Activated naive CD4-positive, alpha-beta T cell treated with anti-CD3 and anti-CD28 coated beads, Interleukin-2, amount 10 ng/mL, durations not matched to agents 7 days and 5 days (primary cell): ENCODE measurements around the gene TAF11L8.
"Not testable (repeated sequence)": the region's sequence is repeated elsewhere in the genome, so short reads cannot be mapped to it uniquely, and the experiment has no call there.

Experiments used
- CTCF ChIA-PET: fragments of 350-600 bp; sonication (Branson Sonifier 250); formaldehyde crosslinking; loops from one replicate; lab custom pipeline; 2021; ENCODE audit warnings: antibody characterized with exemption; lab: Charles Lee
- DNase-seq: peaks from one replicate; pipeline ENCODE4 v3.0.0-alpha.2; 2020
- H3K27ac Mint-ChIP-seq: one replicate; pipeline ENCODE4 v1.8.0; 2021; ENCODE audit warnings: mild to moderate bottlenecking, moderate library complexity, mixed read lengths
- H3K27me3 Mint-ChIP-seq: one replicate; pipeline ENCODE4 v1.8.0; 2021; ENCODE audit warnings: mild to moderate bottlenecking, mixed read lengths
- H3K36me3 Mint-ChIP-seq: one replicate; pipeline ENCODE4 v1.8.0; 2021; ENCODE audit warnings: mixed read lengths
- H3K4me1 Mint-ChIP-seq: one replicate; pipeline ENCODE4 v1.8.0; 2021; ENCODE audit warnings: mixed read lengths
- H3K4me3 Mint-ChIP-seq: one replicate; pipeline ENCODE4 v1.8.0; 2021; ENCODE audit warnings: mild to moderate bottlenecking, moderate library complexity, mixed read lengths
- H3K9me3 Mint-ChIP-seq: one replicate; pipeline ENCODE4 v1.8.0; 2021; ENCODE audit warnings: mixed read lengths

The TAF11L8 gene

DNA sequence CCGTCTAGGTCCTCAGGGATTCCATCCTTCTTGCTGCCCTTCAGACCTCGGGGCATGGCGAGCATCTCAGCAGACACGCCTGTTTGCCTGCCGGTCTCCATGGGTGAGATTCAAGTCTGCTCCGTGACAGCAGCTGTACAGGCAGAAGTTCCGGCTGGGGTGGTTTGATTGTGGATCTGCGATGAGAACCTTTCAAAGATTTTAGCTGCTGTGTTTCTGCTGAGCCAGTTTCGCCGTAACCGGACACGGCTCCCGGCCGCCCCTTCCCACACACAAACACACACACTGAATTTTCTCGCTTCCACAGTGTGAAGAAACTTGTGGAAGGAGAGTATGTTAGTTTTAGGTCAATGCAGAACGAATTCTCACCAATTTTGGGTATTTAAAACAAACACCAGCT, at the start of gene TAF11L8:
Gene TAF11L8, minus strand, starts transcription at position 101 of the 400 bp plus-strand sequence.
- H3K36me3 Mint-ChIP-seq, CTCF ChIA-PET, H3K4me3 Mint-ChIP-seq, H3K4me1 Mint-ChIP-seq, H3K27ac Mint-ChIP-seq, H3K9me3 Mint-ChIP-seq, DNase-seq, H3K27me3 Mint-ChIP-seq: not testable (repeated sequence)

- Mint-ChIP-seq H3K36me3 (no peaks in the 10 kb centered on the region), H3K4me1 (no peaks in the 10 kb centered on the region), H3K27ac (no peak within 1 kb of the TSS), H3K9me3 (peaks cover 16% of the 10 kb centered on the region), H3K4me3 (no peak within 1 kb of the TSS), H3K27me3 (no peaks in the 10 kb centered on the region)
- CTCF ChIA-PET, result no interaction called here
- DNase-seq, result no peak
These were observed 43.4 kb upstream of the TAF11L8 start, which contains the start of gene TAF11L14 for GRCh38 chr5:17634160-17634559. Gene TAF11L14, plus strand, starts transcription at chr5:17634460.

- H3K4me3 Mint-ChIP-seq, CTCF ChIA-PET, H3K27me3 Mint-ChIP-seq, H3K36me3 Mint-ChIP-seq, DNase-seq, H3K4me1 Mint-ChIP-seq, H3K27ac Mint-ChIP-seq: not testable (repeated sequence)
- H3K9me3 Mint-ChIP-seq, result peaks cover 16% of the 10 kb centered on the region
These were observed 41.0 kb upstream of the TAF11L8 start, which contains the start of gene TAF11L13 for GRCh38 chr5:17631788-17632187. Gene TAF11L13, plus strand, starts transcription at chr5:17632088.

DNA sequence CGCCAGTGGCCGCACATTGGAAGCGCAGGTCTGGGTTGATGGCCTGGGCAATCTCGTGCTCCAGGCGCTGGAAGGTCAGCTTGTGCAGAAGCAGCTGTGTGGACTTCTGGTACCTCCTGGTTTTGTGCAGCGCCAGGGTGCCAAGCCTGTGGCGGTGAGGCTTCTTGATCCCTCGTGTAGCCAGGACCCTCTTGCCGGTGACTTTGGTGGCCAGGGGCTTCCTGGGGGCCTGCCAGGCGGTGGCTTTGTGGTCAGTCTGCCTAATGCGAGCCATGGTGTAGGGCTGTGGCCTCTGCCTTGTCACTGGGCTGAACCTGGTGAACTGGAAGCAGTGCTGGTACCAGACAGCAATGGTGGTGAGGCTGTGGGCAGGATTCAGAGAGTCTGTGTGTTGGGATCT, 34.9 kb upstream of the TAF11L8 start:
- Mint-ChIP-seq H3K36me3 (no peaks in the 10 kb centered on the region), H3K9me3 (peaks cover 7% of the 10 kb centered on the region), H3K4me1 (no peaks in the 10 kb centered on the region), H3K4me3 (no peak overlapping the region), H3K27ac (no peak overlapping the region), H3K27me3 (no peaks in the 10 kb centered on the region)
- DNase-seq, result no peak
- CTCF ChIA-PET, result no interaction called here

DNA sequence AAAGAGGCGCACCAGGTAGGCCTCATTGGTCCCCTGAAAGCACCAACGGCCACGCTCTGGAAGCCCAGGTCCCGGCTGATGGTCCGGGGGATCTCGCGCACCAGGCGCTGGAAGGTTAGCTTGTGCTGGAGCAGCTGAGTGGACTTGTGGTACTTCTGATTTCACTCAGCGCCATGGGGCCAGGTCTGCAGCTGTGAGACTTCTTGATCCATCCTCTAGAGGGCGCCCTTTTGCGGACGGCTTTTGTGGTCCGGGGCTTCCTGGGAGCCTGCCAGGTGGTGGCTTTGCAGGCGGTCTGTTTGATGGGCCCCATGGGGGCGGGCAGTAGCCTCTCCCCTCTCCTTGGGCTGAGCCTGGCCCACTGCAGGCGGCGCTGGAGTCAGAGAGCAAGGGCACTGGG, 29.9 kb upstream of the TAF11L8 start:
- H3K9me3 Mint-ChIP-seq, result peaks cover 18% of the 10 kb centered on the region
- no peak for DNase-seq
- no peaks in the 10 kb centered on the region for H3K4me1 Mint-ChIP-seq
- H3K4me3 Mint-ChIP-seq, result no peak overlapping the region
- no peaks in the 10 kb centered on the region for H3K27me3 Mint-ChIP-seq
- H3K36me3 Mint-ChIP-seq, result no peaks in the 10 kb centered on the region
- H3K27ac Mint-ChIP-seq, result no peak overlapping the region
- CTCF ChIA-PET, result no interaction called here

DNA sequence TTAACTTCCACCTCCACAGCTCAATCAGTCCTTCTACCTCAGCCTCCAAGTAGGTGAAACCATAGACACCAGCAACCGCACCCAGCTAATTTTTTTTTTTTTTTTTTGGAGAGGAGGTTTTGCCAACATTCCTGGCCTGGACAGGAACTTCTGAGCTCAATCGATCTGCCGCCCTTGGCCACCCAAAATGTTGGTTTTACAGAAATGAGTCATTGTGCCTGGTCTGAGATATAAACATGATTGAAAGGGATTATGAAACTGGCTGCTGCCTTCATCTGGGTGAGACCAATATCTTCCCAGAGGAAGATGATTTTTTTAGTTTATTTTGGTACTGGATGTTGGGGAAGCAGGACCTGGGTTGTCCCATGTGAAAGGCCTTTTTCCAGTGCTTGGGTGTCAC, 28.6 kb upstream of the TAF11L8 start:
- no peak overlapping the region for H3K4me3 Mint-ChIP-seq
- H3K27ac Mint-ChIP-seq, result no peak overlapping the region
- no peaks in the 10 kb centered on the region for H3K36me3 Mint-ChIP-seq
- peaks cover 21% of the 10 kb centered on the region for H3K9me3 Mint-ChIP-seq
- H3K4me1 Mint-ChIP-seq, result no peaks in the 10 kb centered on the region
- CTCF ChIA-PET, result no interaction called here
- H3K27me3 Mint-ChIP-seq, result no peaks in the 10 kb centered on the region
- DNase-seq, result no peak

GRCh38 chr5:17614872-17615605, 24.3 kb upstream of the TAF11L8 start:
- H3K27ac Mint-ChIP-seq, result no peak overlapping the region
- no peaks in the 10 kb centered on the region for H3K36me3 Mint-ChIP-seq
- H3K4me1 Mint-ChIP-seq, result no peaks in the 10 kb centered on the region
- CTCF ChIA-PET, result no interaction called here
- DNase-seq, result no peak
- peaks cover 22% of the 10 kb centered on the region for H3K9me3 Mint-ChIP-seq
- H3K27me3 Mint-ChIP-seq, result no peaks in the 10 kb centered on the region
- no peak overlapping the region for H3K4me3 Mint-ChIP-seq

DNA sequence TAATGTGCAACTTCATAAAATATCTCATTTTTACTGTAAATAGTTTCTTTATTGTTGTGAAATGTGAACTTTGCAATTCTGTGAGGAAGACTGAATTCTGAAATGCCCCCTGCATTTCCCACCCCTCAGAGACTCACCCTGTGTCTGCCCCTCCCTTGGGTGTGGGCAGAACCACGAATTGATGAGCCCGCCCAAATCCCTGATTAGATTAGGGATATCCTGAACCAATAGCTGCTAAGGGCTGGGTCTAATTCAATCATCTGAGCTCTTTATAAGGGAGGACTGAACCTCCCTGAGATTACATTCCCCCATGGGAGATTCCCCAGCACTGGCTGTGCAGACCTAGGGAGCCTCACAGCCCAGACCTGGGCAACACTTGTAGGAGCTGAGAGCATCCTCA, 19.3 kb upstream of the TAF11L8 start, which contains the start of gene TAF11L12:
Gene TAF11L12, plus strand, starts transcription at position 301 of the 400 bp plus-strand sequence.
- H3K4me3 Mint-ChIP-seq, H3K27ac Mint-ChIP-seq, H3K27me3 Mint-ChIP-seq, H3K36me3 Mint-ChIP-seq, H3K4me1 Mint-ChIP-seq, DNase-seq, CTCF ChIA-PET: not testable (repeated sequence)
- peaks cover 22% of the 10 kb centered on the region for H3K9me3 Mint-ChIP-seq

DNA sequence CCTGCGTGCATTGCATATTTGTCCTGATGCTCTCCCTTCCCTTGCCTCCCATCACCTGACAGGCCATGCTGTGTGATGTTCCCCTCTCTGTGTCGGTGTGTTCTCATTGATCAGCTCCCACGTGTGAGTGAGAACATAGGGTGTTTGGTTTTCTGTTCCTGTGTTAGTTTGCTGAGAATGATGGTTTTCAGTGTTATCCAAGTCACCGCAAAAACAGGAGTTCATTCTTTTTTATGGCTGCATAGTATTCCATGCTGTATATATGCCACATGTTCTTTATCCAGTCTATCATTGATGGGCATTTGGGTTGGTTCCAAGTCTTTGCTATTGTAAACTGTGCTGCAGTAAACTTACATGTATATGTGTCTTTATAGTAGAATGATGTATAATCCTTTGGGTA, 16.7 kb upstream of the TAF11L8 start:
- H3K27me3 Mint-ChIP-seq, DNase-seq, CTCF ChIA-PET, H3K36me3 Mint-ChIP-seq, H3K4me1 Mint-ChIP-seq, H3K27ac Mint-ChIP-seq, H3K4me3 Mint-ChIP-seq: not testable (repeated sequence)
- peaks cover 25% of the 10 kb centered on the region for H3K9me3 Mint-ChIP-seq

- CTCF ChIA-PET, result no interaction called here
- Mint-ChIP-seq H3K27ac (no peak overlapping the region), H3K27me3 (no peaks in the 10 kb centered on the region)
These were observed 14.2 kb upstream of the TAF11L8 start for GRCh38 chr5:17604951-17605350.

GRCh38 chr5:17603880-17604279, 13.1 kb upstream of the TAF11L8 start, which contains the start of gene TAF11L11:
Gene TAF11L11, plus strand, starts transcription at chr5:17604183.
- CTCF ChIA-PET, H3K4me1 Mint-ChIP-seq: not testable (repeated sequence)

More at GRCh38 chr5:17604951-17605350, 14.2 kb upstream of the TAF11L8 start:
- no peak for DNase-seq
- Mint-ChIP-seq H3K9me3 (peaks cover 20% of the 10 kb centered on the region), H3K4me3 (no peak overlapping the region), H3K36me3 (no peaks in the 10 kb centered on the region), H3K4me1 (no peaks in the 10 kb centered on the region)

DNA sequence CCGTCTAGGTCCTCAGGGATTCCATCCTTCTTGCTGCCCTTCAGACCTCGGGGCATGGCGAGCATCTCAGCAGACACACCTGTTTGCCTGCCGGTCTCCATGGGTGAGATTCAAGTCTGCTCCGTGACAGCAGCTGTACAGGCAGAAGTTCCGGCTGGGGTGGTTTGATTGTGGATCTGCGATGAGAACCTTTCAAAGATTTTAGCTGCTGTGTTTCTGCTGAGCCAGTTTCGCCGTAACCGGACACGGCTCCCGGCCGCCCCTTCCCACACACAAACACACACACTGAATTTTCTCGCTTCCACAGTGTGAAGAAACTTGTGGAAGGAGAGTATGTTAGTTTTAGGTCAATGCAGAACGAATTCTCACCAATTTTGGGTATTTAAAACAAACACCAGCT, 7.0 kb upstream of the TAF11L8 start, which contains the start of gene TAF11L10:
Gene TAF11L10, minus strand, starts transcription at position 101 of the 400 bp plus-strand sequence.
- DNase-seq, H3K4me1 Mint-ChIP-seq, H3K4me3 Mint-ChIP-seq, H3K9me3 Mint-ChIP-seq, H3K27me3 Mint-ChIP-seq, CTCF ChIA-PET, H3K27ac Mint-ChIP-seq, H3K36me3 Mint-ChIP-seq: not testable (repeated sequence)

More at GRCh38 chr5:17603880-17604279, 13.1 kb upstream of the TAF11L8 start, which contains the start of gene TAF11L11:
- DNase-seq, H3K27ac Mint-ChIP-seq, H3K4me3 Mint-ChIP-seq, H3K36me3 Mint-ChIP-seq, H3K27me3 Mint-ChIP-seq: not testable (repeated sequence)
- H3K9me3 Mint-ChIP-seq, result peaks cover 22% of the 10 kb centered on the region

DNA sequence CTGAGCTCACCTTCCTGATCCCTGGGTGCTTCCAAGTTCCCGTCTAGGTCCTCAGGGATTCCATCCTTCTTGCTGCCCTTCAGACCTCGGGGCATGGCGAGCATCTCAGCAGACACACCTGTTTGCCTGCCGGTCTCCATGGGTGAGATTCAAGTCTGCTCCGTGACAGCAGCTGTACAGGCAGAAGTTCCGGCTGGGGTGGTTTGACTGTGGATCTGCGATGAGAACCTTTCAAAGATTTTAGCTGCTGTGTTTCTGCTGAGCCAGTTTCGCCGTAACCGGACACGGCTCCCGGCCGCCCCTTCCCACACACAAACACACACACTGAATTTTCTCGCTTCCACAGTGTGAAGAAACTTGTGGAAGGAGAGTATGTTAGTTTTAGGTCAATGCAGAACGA, 3.5 kb upstream of the TAF11L8 start, which contains the start of gene TAF11L9:
Gene TAF11L9, minus strand, starts transcription at position 140 of the 400 bp plus-strand sequence.
- H3K27ac Mint-ChIP-seq, CTCF ChIA-PET, H3K27me3 Mint-ChIP-seq, H3K4me3 Mint-ChIP-seq, H3K9me3 Mint-ChIP-seq, H3K4me1 Mint-ChIP-seq, DNase-seq, H3K36me3 Mint-ChIP-seq: not testable (repeated sequence)

- DNase-seq, H3K4me3 Mint-ChIP-seq, H3K27me3 Mint-ChIP-seq, H3K27ac Mint-ChIP-seq, H3K9me3 Mint-ChIP-seq, CTCF ChIA-PET, H3K4me1 Mint-ChIP-seq, H3K36me3 Mint-ChIP-seq: not testable (repeated sequence)
These were observed 5.1 kb downstream of the TAF11L8 start, which contains the start of gene TAF11L7 for GRCh38 chr5:17585658-17586057. Gene TAF11L7, minus strand, starts transcription at chr5:17585758.
